K562 (cell line): ENCODE data around the gene DYNC1H1. TPM values are rescaled to one million over a fixed set of nuclear protein-coding genes. Genes with fewer than 3 reads are reported as not detected.

Experiments used
- BACH1 ChIP-seq: fragments of 200-800 bp; sonication (Bioruptor generic); IDR thresholded peaks from 2 replicates; pipeline ENCODE4 v1.6.1; 2016; ENCODE audit warnings: missing genetic modification characterization, missing compliant biosample characterization
- CREM ChIP-seq: IDR thresholded peaks from 2 replicates; pipeline ENCODE4 v1.6.1; 2014; ENCODE audit warnings: antibody characterized with exemption, low read depth
- KAT7 ChIP-seq: sonication (generic); formaldehyde crosslinking; IDR thresholded peaks from 2 replicates; pipeline ENCODE4 v1.8.0; 2022; ENCODE audit warnings: missing genetic modification reagents, mild to moderate bottlenecking, borderline replicate concordance
- LEF1 ChIP-seq: fragments of 450-650 bp; IDR thresholded peaks from 2 replicates; pipeline ENCODE4 v1.6.1; 2016; ENCODE audit warnings: mild to moderate bottlenecking
- MTA3 ChIP-seq: fragments of 450-650 bp; formaldehyde crosslinking; IDR thresholded peaks from 2 replicates; pipeline ENCODE4 v1.6.1; 2017; ENCODE audit warnings: mild to moderate bottlenecking, borderline replicate concordance
- SMARCA4 ChIP-seq: fragments of 450-650 bp; IDR thresholded peaks from 2 replicates; pipeline ENCODE4 v1.6.1; 2016
- TRIM24 ChIP-seq, 2 experiments: fragments of 450-650 bp; IDR thresholded peaks; 2 replicates each; pipeline ENCODE4 v1.6.1; 2016
- ZNF274 ChIP-seq: IDR thresholded peaks from 2 replicates; pipeline ENCODE4 v1.6.1; 2011; ENCODE audit warnings: low read depth, mild to moderate bottlenecking, low read length, moderate library complexity, borderline replicate concordance
- ZNF324 ChIP-seq: fragments of 250-450 bp; sonication (Bioruptor Pico); IDR thresholded peaks from 2 replicates; pipeline ENCODE4 v1.4.0; 2020; ENCODE audit warnings: mild to moderate bottlenecking
- ZNF717 ChIP-seq: fragments of 250-450 bp; sonication (Bioruptor Pico); IDR thresholded peaks from 2 replicates; pipeline ENCODE4 v1.5.0; 2021
- ZNF75A ChIP-seq: fragments of 450-650 bp; formaldehyde crosslinking; IDR thresholded peaks from 2 replicates; pipeline ENCODE4 v1.4.0; 2020; ENCODE audit warnings: mild to moderate bottlenecking
- polyA plus RNA-seq, 8 experiments: library from polyadenylated mRNA; depleted of rRNA in 4 of 8; stranded (reverse) in 5 of 8; unstranded in 3 of 8; fragments of >200 nt; fragmentation: Nextera tagmentation in 2 of 8; fragmentation: Illumina TruSeq in 1 of 8; extraction: Ambion mirVana in 2 of 8; extraction: Trizol in 1 of 8; gene quantifications; 2 replicates each; pipeline versions ENCODE4 v1.2.1 to v1.2.3, GENCODE V29; 2011 to 2014; ENCODE audit warnings: inconsistent platforms in 1 of 8, missing spikeins in 1 of 8
- total RNA-seq, 7 experiments: library from RNA; depleted of rRNA in 6 of 7; stranded (reverse); fragments of >200 nt in 6 of 7; fragmentation: Illumina TruSeq in 2 of 7; extraction: Trizol in 2 of 7; gene quantifications; 2 replicates each; pipeline versions ENCODE4 v1.2.1 to v1.2.3, GENCODE V29; 2011 to 2021; ENCODE audit warnings: low replicate concordance in 1 of 7
- TF ChIP-seq, protein P1 (sequence below): sonication (generic); formaldehyde crosslinking; IDR thresholded peaks from 2 replicates; pipeline ENCODE4 v1.8.0; 2023; ENCODE audit warnings: mild to moderate bottlenecking, missing genetic modification reagents
- TF ChIP-seq, protein P2 (sequence below): fragments of 450-650 bp; IDR thresholded peaks from one replicate; pipeline ENCODE4 v1.6.1; 2018; ENCODE audit warnings: mild to moderate bottlenecking, moderate library complexity; ENCODE audit not compliant: partially characterized antibody
- TF ChIP-seq, protein P3 (sequence below): sonication (generic); formaldehyde crosslinking; IDR thresholded peaks from 2 replicates; pipeline ENCODE4 v1.5.0; 2020; ENCODE audit warnings: missing genetic modification reagents

DYNC1H1 gene
- total and polyA plus RNA-seq, 9 of the 15 experiments (the other 6 are each of a cell fraction or from before 2014, with no cell fraction given) = 31.9 to 335 (median 115) TPM

DNA sequence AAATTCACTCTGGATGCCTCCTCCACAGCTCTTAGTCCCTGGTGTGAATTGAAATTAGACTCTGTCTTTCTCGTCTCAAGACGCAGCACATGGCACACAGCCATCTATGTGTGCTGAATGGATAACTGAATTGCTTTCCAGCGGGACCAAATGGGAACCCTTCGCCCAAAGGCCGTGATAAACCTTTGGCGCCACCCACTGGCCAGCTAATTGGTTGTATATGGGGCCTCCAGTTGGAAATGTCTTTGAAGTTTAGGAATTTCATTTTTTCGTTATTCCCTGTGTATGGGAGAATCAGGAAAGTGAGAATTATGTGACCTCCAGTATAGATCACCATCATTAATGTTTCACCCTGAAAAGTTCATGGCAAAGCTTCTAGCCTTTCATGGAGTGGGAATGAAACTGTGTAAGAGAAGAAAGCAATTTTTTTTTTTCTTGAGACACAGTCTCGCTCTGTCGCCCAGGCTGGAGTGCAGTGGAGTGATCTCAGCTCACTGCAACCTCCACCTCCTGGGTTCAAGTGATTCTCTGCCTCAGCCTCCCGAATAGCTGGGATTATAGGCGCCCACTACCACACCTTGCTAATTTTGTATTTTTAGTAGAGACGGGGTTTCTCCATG lies 132.3 kb downstream of the DYNC1H1 start (continued):
- TF ChIP-seq, protein P1, sequence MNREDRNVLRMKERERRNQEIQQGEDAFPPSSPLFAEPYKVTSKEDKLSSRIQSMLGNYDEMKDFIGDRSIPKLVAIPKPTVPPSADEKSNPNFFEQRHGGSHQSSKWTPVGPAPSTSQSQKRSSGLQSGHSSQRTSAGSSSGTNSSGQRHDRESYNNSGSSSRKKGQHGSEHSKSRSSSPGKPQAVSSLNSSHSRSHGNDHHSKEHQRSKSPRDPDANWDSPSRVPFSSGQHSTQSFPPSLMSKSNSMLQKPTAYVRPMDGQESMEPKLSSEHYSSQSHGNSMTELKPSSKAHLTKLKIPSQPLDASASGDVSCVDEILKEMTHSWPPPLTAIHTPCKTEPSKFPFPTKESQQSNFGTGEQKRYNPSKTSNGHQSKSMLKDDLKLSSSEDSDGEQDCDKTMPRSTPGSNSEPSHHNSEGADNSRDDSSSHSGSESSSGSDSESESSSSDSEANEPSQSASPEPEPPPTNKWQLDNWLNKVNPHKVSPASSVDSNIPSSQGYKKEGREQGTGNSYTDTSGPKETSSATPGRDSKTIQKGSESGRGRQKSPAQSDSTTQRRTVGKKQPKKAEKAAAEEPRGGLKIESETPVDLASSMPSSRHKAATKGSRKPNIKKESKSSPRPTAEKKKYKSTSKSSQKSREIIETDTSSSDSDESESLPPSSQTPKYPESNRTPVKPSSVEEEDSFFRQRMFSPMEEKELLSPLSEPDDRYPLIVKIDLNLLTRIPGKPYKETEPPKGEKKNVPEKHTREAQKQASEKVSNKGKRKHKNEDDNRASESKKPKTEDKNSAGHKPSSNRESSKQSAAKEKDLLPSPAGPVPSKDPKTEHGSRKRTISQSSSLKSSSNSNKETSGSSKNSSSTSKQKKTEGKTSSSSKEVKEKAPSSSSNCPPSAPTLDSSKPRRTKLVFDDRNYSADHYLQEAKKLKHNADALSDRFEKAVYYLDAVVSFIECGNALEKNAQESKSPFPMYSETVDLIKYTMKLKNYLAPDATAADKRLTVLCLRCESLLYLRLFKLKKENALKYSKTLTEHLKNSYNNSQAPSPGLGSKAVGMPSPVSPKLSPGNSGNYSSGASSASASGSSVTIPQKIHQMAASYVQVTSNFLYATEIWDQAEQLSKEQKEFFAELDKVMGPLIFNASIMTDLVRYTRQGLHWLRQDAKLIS (CRISPR knock-in tag) = no peak
- no peak for TF ChIP-seq TRIM24 (IDR thresholded peaks at IDR 0.05)
- no peak for TF ChIP-seq BACH1
- TF ChIP-seq, protein P2, sequence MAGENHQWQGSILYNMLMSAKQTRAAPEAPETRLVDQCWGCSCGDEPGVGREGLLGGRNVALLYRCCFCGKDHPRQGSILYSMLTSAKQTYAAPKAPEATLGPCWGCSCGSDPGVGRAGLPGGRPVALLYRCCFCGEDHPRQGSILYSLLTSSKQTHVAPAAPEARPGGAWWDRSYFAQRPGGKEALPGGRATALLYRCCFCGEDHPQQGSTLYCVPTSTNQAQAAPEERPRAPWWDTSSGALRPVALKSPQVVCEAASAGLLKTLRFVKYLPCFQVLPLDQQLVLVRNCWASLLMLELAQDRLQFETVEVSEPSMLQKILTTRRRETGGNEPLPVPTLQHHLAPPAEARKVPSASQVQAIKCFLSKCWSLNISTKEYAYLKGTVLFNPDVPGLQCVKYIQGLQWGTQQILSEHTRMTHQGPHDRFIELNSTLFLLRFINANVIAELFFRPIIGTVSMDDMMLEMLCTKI = no peak
- no peak for TF ChIP-seq ZNF717 (CRISPR knock-in tag)
- TF ChIP-seq MTA3 = no peak
- TF ChIP-seq KAT7 (CRISPR knock-in tag) = no peak
- TF ChIP-seq, protein P3, sequence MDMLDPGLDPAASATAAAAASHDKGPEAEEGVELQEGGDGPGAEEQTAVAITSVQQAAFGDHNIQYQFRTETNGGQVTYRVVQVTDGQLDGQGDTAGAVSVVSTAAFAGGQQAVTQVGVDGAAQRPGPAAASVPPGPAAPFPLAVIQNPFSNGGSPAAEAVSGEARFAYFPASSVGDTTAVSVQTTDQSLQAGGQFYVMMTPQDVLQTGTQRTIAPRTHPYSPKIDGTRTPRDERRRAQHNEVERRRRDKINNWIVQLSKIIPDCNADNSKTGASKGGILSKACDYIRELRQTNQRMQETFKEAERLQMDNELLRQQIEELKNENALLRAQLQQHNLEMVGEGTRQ = no peak
- peak; percentile 76; the same call in 1 of the 2 replicates for TF ChIP-seq LEF1
- TF ChIP-seq ZNF324 (CRISPR knock-in tag) = no peak
- TF ChIP-seq ZNF75A = no peak
- TF ChIP-seq ZNF274 = no peak
- no peak for TF ChIP-seq CREM
- TF ChIP-seq SMARCA4 = peak; percentile 38; the same call in 1 of the 2 replicates
